Measurements from ENCODE around the gene CNOT11.

GRCh38 chr2:101231240-101231639, 21.4 kb upstream of the CNOT11 start:
- TF ChIP-seq CEBPB (IDR thresholded peaks at IDR 0.05; ENCODE audit: borderline replicate concordance, low read depth, low read length) (no peak), EZH2 (conservative IDR thresholded peaks at IDR 0.05; ENCODE audit: low read depth, low read length) (no peak), ZNF691 (CRISPR knock-in tag; IDR thresholded peaks at IDR 0.05; ENCODE audit: borderline replicate concordance, low read depth) (no peak), ZNF101 (CRISPR knock-in tag; IDR thresholded peaks at IDR 0.05; ENCODE audit: borderline replicate concordance, low read depth) (no peak), TCF12 (IDR thresholded peaks at IDR 0.05) (no peak), TCF12 (CRISPR knock-in tag; IDR thresholded peaks at IDR 0.05) (no peak), SP140L (CRISPR knock-in tag; IDR thresholded peaks at IDR 0.05; ENCODE audit: borderline replicate concordance) (no peak), LRRFIP1 (CRISPR knock-in tag; conservative IDR thresholded peaks at IDR 0.05) (no peak), RAD21 (CRISPR knock-in tag; IDR thresholded peaks at IDR 0.05) (no peak), ZNF629 (CRISPR knock-in tag; conservative IDR thresholded peaks at IDR 0.05) (no peak), YY1 (IDR thresholded peaks at IDR 0.05; ENCODE audit: insufficient read depth, insufficient replicate concordance, low read depth, low read length) (no peak), CTCF (CRISPR knock-in tag; IDR thresholded peaks at IDR 0.05) (no peak), ZNF687 (CRISPR knock-in tag; IDR thresholded peaks at IDR 0.05) (no peak), SP1 (IDR thresholded peaks at IDR 0.05) (no peak), SP1 (CRISPR knock-in tag; IDR thresholded peaks at IDR 0.05) (no peak), CBX2 (IDR thresholded peaks at IDR 0.05; ENCODE audit: low read depth, low read length) (no peak), CBX2 (CRISPR knock-in tag; IDR thresholded peaks at IDR 0.05; ENCODE audit: low read depth) (no peak)

Measured in HepG2 (cell line).